Memory B cell (primary cell): ENCODE data around the gene PTPRC.
A peak's percentile ranks its signal among the peaks of the same experiment; 100 is the strongest.

ENCODE experiments used
- ATAC-seq: fragments of 150-1000 bp; cut with Tn5 transposase; 2 replicates; pipeline ENCODE4 v1.10.0; 2021; ENCODE audit warnings: low read depth, mild to moderate bottlenecking, moderate library complexity
- DNase-seq, 2 donors: peaks; one replicate each; pipeline ENCODE4 v3.0.0; 2022; ENCODE audit warnings: low spot score in 2 of 2
- H3K27ac Mint-ChIP-seq: one replicate; pipeline ENCODE4 v1.8.0; 2022; ENCODE audit warnings: mild to moderate bottlenecking, moderate library complexity, mixed read lengths
- H3K27me3 Mint-ChIP-seq: one replicate; pipeline ENCODE4 v1.8.0; 2022; ENCODE audit warnings: mixed read lengths
- H3K36me3 Mint-ChIP-seq: one replicate; pipeline ENCODE4 v1.8.0; 2022; ENCODE audit warnings: mild to moderate bottlenecking, mixed read lengths
- H3K4me1 Mint-ChIP-seq: one replicate; pipeline ENCODE4 v1.8.0; 2022; ENCODE audit warnings: mixed read lengths
- H3K4me3 Mint-ChIP-seq: one replicate; pipeline ENCODE4 v1.8.0; 2022; ENCODE audit warnings: mild to moderate bottlenecking, moderate library complexity, mixed read lengths
- H3K9me3 Mint-ChIP-seq: one replicate; pipeline ENCODE4 v1.8.0; 2022; ENCODE audit warnings: mixed read lengths

PTPRC gene

DNA sequence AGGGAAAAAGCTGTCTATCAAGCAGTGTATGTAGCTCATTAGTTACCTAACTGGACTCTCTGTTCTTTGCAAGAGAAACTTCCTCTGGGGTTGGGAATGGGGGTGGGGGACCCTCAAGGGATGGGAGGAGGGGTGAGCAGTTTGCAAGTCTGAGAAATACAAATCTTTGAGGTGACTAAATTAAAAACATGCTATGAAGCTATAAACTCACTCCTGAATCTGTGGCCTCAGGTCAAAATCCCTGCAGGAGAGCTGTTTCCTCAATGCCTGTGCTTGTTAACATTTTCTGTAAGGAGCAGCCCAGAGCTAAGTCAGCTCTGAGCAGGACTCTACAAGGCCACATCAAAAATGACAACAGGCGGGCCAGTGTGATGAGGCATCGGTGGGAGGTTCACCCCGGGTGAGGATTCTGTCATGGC is 32.8 kb upstream of the PTPRC start:
- Mint-ChIP-seq H3K27ac (no peak overlapping the region), H3K4me3 (no peak overlapping the region), H3K9me3 (peaks cover 8% of the 10 kb centered on the region), H3K4me1 (peaks cover 21% of the 10 kb centered on the region), H3K27me3 (no peaks in the 10 kb centered on the region), H3K36me3 (peaks cover 6% of the 10 kb centered on the region)
- no peak for DNase-seq
- no peak for ATAC-seq

DNA sequence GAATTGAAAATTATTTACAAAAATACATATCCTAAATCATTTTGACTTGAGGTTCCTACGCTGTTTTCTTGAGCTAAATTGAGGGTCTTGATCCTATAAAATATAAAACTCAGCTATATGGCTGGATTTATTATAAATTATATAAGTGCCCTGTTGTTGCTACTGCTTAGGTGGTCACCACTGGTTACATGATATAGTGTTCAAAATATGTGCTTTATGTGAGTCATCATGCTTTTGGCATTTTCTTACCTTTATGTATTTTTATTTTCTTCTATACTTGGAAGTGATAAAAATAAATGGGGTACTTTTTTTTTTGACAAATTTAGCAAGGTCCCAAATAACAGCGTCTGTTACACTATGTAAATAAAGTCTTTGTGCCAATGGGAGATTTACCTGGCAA is 31.1 kb upstream of the PTPRC start:
- Mint-ChIP-seq H3K4me3 (no peak overlapping the region), H3K36me3 (peaks cover 2% of the 10 kb centered on the region), H3K4me1 (peaks cover 20% of the 10 kb centered on the region), H3K27ac (no peak overlapping the region), H3K27me3 (no peaks in the 10 kb centered on the region), H3K9me3 (peaks cover 2% of the 10 kb centered on the region)
- ATAC-seq (no peak), DNase-seq (no peak)

DNA sequence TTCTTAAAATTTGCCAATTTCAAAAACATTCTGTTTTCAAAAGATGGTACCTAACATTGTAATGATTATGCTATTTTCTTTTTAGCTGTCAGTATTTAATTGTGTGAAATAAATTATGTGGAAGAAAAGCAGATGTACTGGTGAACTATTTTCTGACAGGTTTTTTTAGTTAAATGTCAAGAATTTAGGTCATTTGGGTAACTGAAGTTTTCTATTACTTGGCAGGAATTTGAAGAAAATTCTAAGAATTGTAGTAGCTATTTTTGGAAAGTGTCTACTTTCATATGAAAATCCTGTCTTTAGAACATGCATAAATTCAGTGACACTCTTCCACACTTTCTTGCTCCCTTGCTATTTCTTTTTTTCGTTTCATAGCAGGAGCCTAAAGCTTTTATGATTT is 28.5 kb upstream of the PTPRC start:
- H3K36me3 Mint-ChIP-seq: no peaks in the 10 kb centered on the region
- H3K27ac Mint-ChIP-seq: no peak overlapping the region
- DNase-seq (no peak), ATAC-seq (no peak)
- peaks cover 21% of the 10 kb centered on the region for H3K4me1 Mint-ChIP-seq
- H3K4me3 Mint-ChIP-seq: no peak overlapping the region
- H3K27me3 Mint-ChIP-seq: no peaks in the 10 kb centered on the region
- H3K9me3 Mint-ChIP-seq: no peaks in the 10 kb centered on the region

DNA sequence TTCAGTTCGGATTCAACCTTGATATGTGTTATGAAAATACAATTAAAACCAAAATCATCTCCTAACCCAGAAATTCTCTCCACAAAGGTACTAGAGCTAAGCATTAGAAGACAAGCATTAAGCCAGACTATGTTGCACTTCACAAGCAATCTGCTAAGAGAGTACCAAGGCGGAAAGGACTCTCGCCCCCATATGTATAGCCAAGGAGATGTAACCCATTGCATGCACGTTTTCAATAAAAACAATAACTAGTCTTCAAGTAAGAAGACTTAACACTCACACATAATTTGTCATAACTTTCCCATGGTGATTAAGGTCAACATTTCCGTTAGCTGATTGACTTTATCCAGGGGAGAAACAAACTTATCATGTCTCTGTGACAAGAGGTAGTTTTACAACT is 27.6 kb upstream of the PTPRC start:
- Mint-ChIP-seq H3K9me3 (no peaks in the 10 kb centered on the region), H3K4me3 (no peak overlapping the region), H3K4me1 (peaks cover 25% of the 10 kb centered on the region), H3K36me3 (no peaks in the 10 kb centered on the region), H3K27me3 (no peaks in the 10 kb centered on the region), H3K27ac (no peak overlapping the region)
- no peak for DNase-seq
- ATAC-seq: no peak

DNA sequence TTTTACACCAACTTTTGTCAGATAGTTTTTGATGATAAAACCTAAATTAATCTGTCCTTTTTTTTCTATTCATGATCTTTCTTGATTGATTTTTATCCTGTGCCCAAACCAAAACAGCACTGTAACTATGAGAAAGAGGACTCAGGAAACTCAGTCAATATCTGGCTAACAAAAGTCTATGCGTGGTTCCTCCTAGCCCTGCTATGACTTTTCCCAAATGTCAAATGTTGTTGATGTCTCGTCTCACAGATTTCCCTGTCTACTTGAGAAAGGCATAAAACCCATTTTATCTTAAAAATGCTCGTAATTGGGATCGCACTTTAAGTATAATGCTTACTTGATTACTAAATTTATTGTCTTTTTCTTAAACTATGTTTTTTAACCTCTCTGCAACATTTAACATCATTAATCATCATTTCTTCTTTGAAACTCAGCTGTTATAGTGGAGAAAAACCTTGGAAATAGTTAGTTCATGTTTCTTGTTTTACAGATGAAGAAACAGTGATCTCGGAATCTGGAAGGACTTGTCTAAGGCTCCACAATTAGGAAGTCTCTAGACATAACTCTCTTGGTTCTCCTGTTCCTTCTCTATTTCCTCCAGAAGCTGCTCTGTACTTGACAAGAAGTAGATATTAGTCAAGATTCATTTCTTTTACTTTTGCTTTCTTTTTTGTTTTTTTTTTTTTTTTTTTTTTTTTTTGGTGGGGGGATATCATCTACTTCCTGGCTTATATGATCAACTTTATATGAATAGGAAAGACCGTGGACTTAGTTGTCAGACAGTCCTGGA is 26.2 kb upstream of the PTPRC start:
- no peaks in the 10 kb centered on the region for H3K9me3 Mint-ChIP-seq
- ATAC-seq (peak; percentile 65), DNase-seq (no peak)
- peak overlapping the region; percentile 46 for H3K4me3 Mint-ChIP-seq
- H3K4me1 Mint-ChIP-seq: peaks cover 30% of the 10 kb centered on the region
- no peaks in the 10 kb centered on the region for H3K27me3 Mint-ChIP-seq
- peak overlapping the region; percentile 84 for H3K27ac Mint-ChIP-seq
- H3K36me3 Mint-ChIP-seq: no peaks in the 10 kb centered on the region

DNA sequence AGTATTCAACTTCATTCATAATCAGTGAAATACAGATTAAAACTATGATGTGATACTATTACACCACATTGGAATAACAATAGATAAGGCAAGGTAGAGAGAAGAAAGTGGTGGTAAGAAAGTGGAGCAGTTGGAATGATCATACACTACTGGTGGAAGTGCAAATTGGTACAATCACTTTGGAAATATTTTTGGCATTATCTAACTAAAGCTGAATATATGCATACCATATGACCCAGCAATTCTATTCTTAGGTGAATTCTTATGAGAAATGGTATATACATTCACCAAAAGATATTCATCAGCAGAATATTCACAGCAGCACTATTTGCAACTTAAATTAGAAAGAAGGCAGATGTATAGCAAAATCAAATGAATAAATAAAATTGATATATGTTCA is 21.4 kb upstream of the PTPRC start:
- Mint-ChIP-seq H3K27me3 (no peaks in the 10 kb centered on the region), H3K36me3 (no peaks in the 10 kb centered on the region), H3K9me3 (no peaks in the 10 kb centered on the region), H3K4me1 (peaks cover 53% of the 10 kb centered on the region), H3K4me3 (no peak overlapping the region), H3K27ac (peak overlapping the region; percentile 14)
- DNase-seq (no peak), ATAC-seq (no peak)

DNA sequence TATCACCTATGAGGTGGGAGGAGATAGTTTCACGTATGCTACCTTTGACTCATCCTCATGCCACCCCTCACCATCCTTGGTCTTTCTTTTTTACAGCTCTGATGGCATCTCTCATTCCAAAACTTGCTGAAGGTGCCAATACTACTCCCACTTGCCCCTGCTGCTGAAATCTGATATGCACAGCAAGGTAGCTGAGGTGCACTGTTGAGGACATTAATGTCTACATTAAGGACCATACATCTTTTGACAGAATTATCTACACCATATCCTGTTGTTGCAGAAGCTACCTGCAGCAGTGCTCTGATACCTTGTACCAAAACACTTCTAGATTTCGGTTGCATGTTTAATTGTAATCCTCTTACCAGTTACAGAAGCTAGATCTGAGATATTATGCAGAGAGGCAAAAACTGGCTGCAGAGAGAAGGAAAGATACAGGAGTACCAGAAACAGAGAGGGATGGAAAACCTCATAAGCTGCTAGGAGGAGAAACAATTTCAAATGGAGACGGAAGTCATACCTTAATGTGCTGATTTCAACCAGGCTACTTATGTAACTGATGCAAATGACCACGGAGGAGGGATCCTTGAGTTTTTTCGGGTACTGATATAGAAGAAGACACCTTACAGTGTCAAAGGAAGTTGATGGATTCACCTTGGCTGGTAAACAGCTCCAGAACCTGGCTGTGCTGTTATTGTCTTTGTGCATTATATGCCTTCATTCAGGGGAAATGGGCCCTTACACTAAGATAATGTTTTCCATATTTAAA is 19.3 kb upstream of the PTPRC start:
- H3K36me3 Mint-ChIP-seq: no peaks in the 10 kb centered on the region
- no peaks in the 10 kb centered on the region for H3K9me3 Mint-ChIP-seq
- peak overlapping the region; percentile 91 for H3K27ac Mint-ChIP-seq
- no peak for ATAC-seq
- DNase-seq: no peak
- H3K27me3 Mint-ChIP-seq: no peaks in the 10 kb centered on the region
- H3K4me3 Mint-ChIP-seq: peak overlapping the region; percentile 47
- H3K4me1 Mint-ChIP-seq: peaks cover 54% of the 10 kb centered on the region

DNA sequence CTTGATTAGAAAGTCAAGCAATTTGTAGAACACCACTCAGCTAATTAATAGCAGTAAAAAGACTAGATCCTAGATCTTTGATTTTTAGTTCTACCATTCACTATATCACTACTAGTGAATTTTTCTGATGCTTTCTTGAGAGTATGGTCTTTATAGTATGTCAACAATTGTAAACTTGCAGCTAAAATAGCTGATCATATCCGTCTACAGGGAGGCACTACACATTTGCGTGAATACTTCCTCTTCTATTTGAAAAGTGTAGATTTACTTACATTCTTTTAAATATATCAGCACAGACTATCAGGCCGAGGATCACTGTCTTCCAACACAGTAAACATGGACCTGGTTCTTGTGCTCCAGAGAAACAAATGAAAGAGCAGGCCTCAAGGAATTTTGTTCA is 18.6 kb upstream of the PTPRC start:
- DNase-seq: no peak
- H3K27ac Mint-ChIP-seq: peak overlapping the region; percentile 91
- H3K4me3 Mint-ChIP-seq: peak overlapping the region; percentile 83
- H3K27me3 Mint-ChIP-seq: no peaks in the 10 kb centered on the region
- no peak for ATAC-seq
- H3K9me3 Mint-ChIP-seq: no peaks in the 10 kb centered on the region
- H3K4me1 Mint-ChIP-seq: peaks cover 55% of the 10 kb centered on the region
- H3K36me3 Mint-ChIP-seq: no peaks in the 10 kb centered on the region

DNA sequence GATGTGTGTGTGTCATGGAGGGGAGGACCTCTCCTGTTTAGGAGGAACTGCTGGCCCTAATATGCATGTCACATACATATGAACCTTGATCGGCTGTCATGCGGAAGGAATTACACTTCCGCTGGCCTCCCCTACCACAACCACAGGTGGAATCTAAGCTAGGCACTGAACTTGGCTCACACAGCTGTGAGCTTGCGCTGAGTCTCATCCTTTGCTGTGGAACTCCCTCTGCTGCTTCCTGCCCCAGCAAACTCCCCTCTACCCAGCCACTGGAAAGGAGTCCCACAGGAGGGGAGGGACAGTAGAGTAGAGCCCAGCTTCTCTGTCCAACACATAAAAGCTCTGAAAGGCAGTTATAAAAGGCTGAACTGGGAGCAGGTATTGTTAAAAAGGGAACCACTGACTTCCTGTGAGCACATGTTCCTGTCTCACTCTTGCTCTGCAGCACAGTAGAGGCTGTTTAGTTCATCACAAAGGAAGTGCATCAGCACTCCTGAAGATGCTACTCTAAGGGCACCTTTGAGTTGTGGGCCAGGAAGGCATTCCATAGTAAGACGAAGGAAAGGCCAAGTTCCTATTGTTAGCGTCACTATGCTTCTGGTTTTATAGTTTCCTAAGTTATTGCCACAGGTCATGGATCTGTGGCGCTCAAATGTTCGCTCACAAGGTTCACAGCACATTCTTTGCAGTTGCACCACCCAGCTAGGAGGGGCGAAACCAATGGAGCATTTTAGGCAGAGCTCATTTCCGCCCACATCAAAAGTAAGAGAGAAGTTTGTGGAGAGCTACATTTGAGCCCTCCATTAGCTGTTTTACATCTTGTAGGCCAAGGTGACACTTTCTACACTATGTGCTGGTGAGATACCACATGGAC is 17.7 kb upstream of the PTPRC start:
- Mint-ChIP-seq H3K36me3 (peaks cover under 1% of the 10 kb centered on the region), H3K27me3 (no peaks in the 10 kb centered on the region), H3K9me3 (peaks cover under 1% of the 10 kb centered on the region), H3K4me3 (peak overlapping the region; percentile 83), H3K4me1 (peaks cover 57% of the 10 kb centered on the region), H3K27ac (peak overlapping the region; percentile 91)
- ATAC-seq (peak; percentile 68), DNase-seq (peak; percentile 60 to 62)

DNA sequence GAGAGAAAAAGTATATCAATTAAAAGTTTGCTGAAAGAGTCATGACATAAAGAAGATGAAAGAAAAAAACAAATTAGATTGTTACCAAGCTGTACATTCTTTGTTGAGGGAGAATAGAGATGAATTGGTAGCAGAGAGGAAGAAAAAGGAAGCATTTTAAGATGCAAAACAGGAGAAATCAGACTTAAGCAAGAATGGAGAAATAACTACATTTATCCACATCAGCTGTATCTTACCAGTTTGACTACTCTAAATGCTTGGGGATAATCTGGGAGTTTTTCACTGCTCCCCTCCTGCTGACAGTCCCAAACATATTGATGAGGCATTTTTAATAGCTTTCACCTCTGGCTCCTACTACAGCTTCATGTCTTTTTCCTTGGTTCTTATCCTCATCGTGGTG is 16.8 kb upstream of the PTPRC start:
- ATAC-seq (no peak), DNase-seq (no peak)
- Mint-ChIP-seq H3K36me3 (peaks cover 4% of the 10 kb centered on the region), H3K9me3 (peaks cover 5% of the 10 kb centered on the region), H3K27me3 (no peaks in the 10 kb centered on the region), H3K4me3 (peak overlapping the region; percentile 83), H3K4me1 (peaks cover 65% of the 10 kb centered on the region), H3K27ac (peak overlapping the region; percentile 91)

DNA sequence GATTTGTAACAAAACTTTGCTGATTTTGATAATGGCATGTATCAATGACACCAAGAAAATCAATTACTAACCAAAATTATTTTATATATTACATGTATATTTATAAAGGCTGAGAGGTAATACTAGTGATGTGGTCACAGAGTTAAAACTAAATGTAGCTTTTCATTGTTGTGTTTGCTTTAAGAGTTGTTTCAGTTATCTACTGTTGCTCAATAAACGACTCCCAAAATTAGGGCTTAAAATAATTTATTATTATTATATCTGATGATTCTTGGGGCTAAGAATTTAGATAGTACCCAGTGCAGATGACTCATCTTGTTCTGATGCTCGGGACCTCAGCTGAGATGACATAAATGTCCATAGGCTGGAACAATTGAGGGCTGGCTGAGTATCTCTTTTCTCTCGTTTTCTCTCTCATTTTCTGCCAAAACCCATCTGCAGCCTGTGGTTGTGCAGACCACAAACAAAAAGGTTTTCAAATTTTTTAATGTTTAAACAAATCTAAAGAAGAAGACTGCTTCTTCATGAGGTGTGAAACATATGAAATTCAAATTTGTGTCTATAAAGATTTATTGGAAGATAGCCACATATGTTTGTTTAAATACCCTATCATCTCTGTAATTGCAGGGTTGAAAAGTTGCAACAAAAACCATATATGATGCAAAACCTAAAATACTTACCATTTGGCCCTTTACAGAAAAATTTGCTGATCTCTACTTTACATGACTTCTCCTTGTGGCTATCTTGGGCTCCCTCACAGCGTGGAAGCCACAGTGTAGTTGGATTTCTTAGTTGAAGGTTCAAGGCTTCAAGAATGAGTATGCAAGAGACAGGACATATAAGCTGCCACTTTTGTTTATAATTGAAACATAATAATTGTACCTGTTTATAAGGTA is 14.8 kb upstream of the PTPRC start:
- Mint-ChIP-seq H3K27me3 (no peaks in the 10 kb centered on the region), H3K27ac (peak overlapping the region; percentile 91), H3K4me1 (peaks cover 66% of the 10 kb centered on the region), H3K36me3 (peaks cover 4% of the 10 kb centered on the region), H3K9me3 (peaks cover 5% of the 10 kb centered on the region), H3K4me3 (no peak overlapping the region)
- no peak for DNase-seq
- no peak for ATAC-seq

DNA sequence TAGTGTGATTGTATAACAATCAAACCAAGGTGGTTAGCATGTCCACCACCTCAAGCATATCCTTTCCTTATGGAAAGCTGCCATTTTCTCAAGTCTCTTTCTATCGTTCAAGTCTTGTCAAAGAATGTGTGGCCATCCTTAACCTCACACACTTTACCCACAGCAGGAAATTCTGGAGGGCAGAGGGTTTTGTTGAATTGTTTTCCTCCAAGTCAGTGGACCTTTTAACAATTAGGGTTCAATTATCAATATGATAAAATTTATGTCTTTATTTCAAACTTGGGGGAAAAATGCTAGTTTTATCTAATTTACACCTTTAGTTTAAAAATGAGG is 14.2 kb upstream of the PTPRC start:
- DNase-seq (no peak), ATAC-seq (no peak)
- Mint-ChIP-seq H3K27me3 (no peaks in the 10 kb centered on the region), H3K36me3 (peaks cover 4% of the 10 kb centered on the region), H3K27ac (peak overlapping the region; percentile 77), H3K4me1 (peaks cover 66% of the 10 kb centered on the region), H3K4me3 (no peak overlapping the region), H3K9me3 (peaks cover 5% of the 10 kb centered on the region)

DNA sequence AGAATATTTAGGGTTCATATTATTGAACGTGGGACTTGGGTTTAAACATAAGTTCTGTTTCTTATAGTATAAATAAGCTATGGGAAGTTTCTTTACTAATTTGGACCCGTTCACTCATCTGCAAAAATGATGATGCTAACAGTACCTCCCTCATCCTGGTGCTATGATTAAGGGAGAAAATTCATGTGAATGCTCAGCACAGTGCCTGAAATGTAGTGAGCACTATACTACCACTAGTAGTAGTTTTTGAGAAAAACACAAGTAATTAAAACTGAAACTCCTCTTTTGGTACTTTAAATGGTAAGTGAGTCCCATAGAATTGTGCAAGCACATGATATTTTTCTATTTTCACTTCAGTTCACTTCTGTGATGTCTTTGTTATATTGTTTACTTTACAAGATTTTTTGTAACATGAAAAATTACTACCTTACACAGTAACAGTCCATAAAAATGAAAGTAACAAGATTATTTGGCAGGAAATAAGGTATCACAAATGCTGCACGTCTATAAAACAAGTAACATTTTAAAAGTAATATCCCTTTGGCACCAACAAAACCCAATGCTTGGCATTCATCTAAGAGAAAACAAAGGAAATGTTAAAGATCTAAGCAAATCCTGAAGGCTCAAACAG is 11.3 kb upstream of the PTPRC start:
- H3K4me1 Mint-ChIP-seq: peaks cover 49% of the 10 kb centered on the region
- no peak for DNase-seq
- H3K4me3 Mint-ChIP-seq: peak overlapping the region; percentile 22
- peaks cover 5% of the 10 kb centered on the region for H3K9me3 Mint-ChIP-seq
- H3K27me3 Mint-ChIP-seq: no peaks in the 10 kb centered on the region
- H3K36me3 Mint-ChIP-seq: peaks cover 4% of the 10 kb centered on the region
- H3K27ac Mint-ChIP-seq: peak overlapping the region; percentile 66
- no peak for ATAC-seq
